Erythroblast (primary cell): ENCODE data around the gene MCTS1.

Experiments
- GATA1 ChIP-seq: IDR thresholded peaks from 2 replicates; pipeline ENCODE4 v1.6.1; 2011; ENCODE audit warnings: low read depth, mild to moderate bottlenecking, control low read depth, low read length, moderate library complexity
- POLR2A ChIP-seq: IDR thresholded peaks from 2 replicates; pipeline ENCODE4 v1.6.1; 2011; ENCODE audit warnings: mild to moderate bottlenecking, low read length

DNA sequence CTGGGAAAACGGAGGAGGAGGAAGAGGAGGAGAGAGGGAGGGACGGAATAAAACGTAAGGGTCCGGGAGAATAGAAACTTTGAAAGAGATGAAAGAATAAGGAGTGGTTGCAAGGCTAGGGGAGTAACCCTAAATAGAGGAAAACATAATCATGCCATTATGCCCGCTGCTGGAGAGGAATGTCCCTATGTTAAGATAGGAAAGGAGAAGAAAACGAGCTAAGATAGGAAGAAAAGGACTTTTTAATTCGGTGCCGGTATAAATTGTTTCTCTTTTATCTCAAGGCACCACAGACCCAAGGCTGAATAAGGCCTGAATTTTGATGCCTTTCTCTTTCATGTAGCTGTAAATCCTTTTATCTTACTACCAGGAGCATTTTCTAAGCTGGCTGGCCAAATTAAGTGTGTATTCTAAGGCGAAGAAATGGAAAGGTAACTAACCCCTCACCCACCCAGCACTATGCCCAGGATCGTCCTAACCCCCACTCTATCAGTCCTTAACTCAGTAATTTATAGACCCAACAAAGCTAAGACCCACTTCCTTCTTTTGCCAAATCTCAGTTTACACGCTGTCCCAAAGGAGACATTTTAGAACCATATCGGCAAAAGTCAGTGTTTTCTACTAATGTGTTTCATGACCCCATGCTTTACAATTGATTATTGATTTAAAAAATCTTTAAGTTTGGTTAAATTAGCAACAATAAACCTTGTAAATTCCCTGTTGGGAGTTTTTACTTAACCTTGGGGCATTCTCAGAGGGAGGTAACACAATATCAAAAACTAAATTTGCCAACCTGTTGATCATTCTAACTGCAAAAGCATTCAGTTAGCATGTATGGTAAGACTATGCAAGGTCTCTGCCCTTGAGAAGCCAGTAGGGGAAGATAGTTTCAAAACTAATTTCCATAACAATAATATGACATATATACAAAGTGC lies 42.0 kb upstream of the MCTS1 start:
- TF ChIP-seq POLR2A, result peak; percentile 49
- TF ChIP-seq GATA1, result no peak
